ENCODE data around the gene MAP3K21. TPM values are rescaled to one million over a fixed set of nuclear protein-coding genes. Genes with fewer than 3 reads are reported as not detected.

Gene MAP3K21
- total and polyA plus RNA-seq, 2 of the 4 experiments (the other 2 are of a cell fraction): 0.15 to 0.18 TPM

DNA sequence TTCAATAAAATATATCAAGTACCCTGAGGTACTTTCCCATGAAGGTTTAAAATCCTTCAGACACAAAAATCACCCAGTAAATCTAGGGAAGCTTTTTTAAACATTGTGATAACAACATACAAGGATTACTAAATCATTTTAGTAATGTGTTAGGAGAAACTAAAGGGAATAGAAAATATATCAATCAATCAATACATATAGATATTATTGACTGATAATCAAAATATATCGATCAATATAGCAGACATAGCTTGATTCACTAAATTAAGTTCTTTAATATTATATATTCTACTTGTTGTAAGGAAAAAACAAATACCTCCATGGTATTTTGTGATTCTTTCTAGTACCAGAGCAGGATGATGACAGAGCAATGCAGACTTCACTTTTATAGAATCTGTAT, 35.2 kb downstream of the MAP3K21 start:
- in situ Hi-C loops (cut with MboI; ENCODE audit: low sequenced_read_pairs): no loop called here
- TF ChIP-seq, protein P1, sequence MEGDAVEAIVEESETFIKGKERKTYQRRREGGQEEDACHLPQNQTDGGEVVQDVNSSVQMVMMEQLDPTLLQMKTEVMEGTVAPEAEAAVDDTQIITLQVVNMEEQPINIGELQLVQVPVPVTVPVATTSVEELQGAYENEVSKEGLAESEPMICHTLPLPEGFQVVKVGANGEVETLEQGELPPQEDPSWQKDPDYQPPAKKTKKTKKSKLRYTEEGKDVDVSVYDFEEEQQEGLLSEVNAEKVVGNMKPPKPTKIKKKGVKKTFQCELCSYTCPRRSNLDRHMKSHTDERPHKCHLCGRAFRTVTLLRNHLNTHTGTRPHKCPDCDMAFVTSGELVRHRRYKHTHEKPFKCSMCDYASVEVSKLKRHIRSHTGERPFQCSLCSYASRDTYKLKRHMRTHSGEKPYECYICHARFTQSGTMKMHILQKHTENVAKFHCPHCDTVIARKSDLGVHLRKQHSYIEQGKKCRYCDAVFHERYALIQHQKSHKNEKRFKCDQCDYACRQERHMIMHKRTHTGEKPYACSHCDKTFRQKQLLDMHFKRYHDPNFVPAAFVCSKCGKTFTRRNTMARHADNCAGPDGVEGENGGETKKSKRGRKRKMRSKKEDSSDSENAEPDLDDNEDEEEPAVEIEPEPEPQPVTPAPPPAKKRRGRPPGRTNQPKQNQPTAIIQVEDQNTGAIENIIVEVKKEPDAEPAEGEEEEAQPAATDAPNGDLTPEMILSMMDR (conservative IDR thresholded peaks at IDR 0.05; ENCODE audit: low read depth, low read length): no peak
- no peak for TF ChIP-seq FOS (IDR thresholded peaks at IDR 0.05; ENCODE audit: low read depth, low read length)
- no peak for TF ChIP-seq BHLHE40 (IDR thresholded peaks at IDR 0.05; ENCODE audit: low read depth, low read length)
- TF ChIP-seq, protein P2, sequence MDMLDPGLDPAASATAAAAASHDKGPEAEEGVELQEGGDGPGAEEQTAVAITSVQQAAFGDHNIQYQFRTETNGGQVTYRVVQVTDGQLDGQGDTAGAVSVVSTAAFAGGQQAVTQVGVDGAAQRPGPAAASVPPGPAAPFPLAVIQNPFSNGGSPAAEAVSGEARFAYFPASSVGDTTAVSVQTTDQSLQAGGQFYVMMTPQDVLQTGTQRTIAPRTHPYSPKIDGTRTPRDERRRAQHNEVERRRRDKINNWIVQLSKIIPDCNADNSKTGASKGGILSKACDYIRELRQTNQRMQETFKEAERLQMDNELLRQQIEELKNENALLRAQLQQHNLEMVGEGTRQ (IDR thresholded peaks at IDR 0.05; ENCODE audit: low read depth, low read length): no peak
- TF ChIP-seq, protein P3, sequence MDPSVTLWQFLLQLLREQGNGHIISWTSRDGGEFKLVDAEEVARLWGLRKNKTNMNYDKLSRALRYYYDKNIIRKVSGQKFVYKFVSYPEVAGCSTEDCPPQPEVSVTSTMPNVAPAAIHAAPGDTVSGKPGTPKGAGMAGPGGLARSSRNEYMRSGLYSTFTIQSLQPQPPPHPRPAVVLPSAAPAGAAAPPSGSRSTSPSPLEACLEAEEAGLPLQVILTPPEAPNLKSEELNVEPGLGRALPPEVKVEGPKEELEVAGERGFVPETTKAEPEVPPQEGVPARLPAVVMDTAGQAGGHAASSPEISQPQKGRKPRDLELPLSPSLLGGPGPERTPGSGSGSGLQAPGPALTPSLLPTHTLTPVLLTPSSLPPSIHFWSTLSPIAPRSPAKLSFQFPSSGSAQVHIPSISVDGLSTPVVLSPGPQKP (IDR thresholded peaks at IDR 0.05; ENCODE audit: borderline replicate concordance, low read depth, low read length): no peak
- no peak for TF ChIP-seq NFE2L2 (IDR thresholded peaks at IDR 0.05; ENCODE audit: low read depth, low read length)
- TF ChIP-seq CEBPB (IDR thresholded peaks at IDR 0.05; ENCODE audit: low read depth, low read length): no peak
- no peak for TF ChIP-seq MAFK (IDR thresholded peaks at IDR 0.05; ENCODE audit: low read depth, low read length)
- no peak for TF ChIP-seq RAD21 (IDR thresholded peaks at IDR 0.05; ENCODE audit: low read length)
- no peak for TF ChIP-seq SMC3 (IDR thresholded peaks at IDR 0.05; ENCODE audit: low read depth, low read length)
- CTCF ChIA-PET: interaction anchor here (1.1 kb wide), 1 partner anchor 32 kb away, joined by 4 read pairs; no protein-coding TSS in a partner anchor

More for the DNA sequence above, 35.2 kb downstream of the MAP3K21 start:
- H2BK15ac ChIP-seq (ENCODE audit: low read depth, low read length): no peak overlapping the region
- H3K4me1 ChIP-seq (ENCODE audit: control insufficient read depth, insufficient read depth, low read length): no peaks in the 10 kb centered on the region
- H3K4me2 ChIP-seq (ENCODE audit: low read depth, low read length): no peak overlapping the region
- no peaks in the 10 kb centered on the region for H3K9me1 ChIP-seq (ENCODE audit: insufficient read depth, low read length)
- intact Hi-C loops (cut with micrococcal nuclease) (no loop called here), dilution Hi-C loops (cut with HindIII; ENCODE audit: low sequenced_read_pairs, unreplicated experiment) (no loop called here)
- H2BK5ac ChIP-seq (ENCODE audit: low read depth, low read length, poor library complexity, severe bottlenecking): no peak overlapping the region
- WGBS, 2 experiments (ENCODE audit: extremely low coverage in 2 of 2, insufficient read length in 1 of 2): no CpG with 5 or more reads among the region's 1 CpG
- no peak overlapping the region for H3K4me3 ChIP-seq (ENCODE audit: insufficient read depth, low read depth, low read length)
- peaks cover 3% of the 10 kb centered on the region; the same call in 1 of the 2 replicates for H3K27me3 ChIP-seq (ENCODE audit: control insufficient read depth, insufficient read depth, low read length)
- ATAC-seq (ENCODE audit: low read depth) (no peak), DNase-seq (no peak)
- POLR2A ChIA-PET (ENCODE audit: unreplicated experiment): no interaction called here
- no peak overlapping the region for H3K27ac ChIP-seq (ENCODE audit: insufficient read depth, low read length)
- H4K91ac ChIP-seq (ENCODE audit: insufficient read depth, low read depth, low read length): no peak overlapping the region
- no peak overlapping the region for H4K5ac ChIP-seq (ENCODE audit: low read depth, low read length)
- no peak overlapping the region for H2BK20ac ChIP-seq (ENCODE audit: low read depth, low read length)
- no peak overlapping the region for H4K8ac ChIP-seq (ENCODE audit: low read depth in 2 of 2, low read length in 2 of 2)
- no peak overlapping the region for H3K18ac ChIP-seq (ENCODE audit: low read depth, low read length)
- no peak overlapping the region for H3K9ac ChIP-seq (ENCODE audit: low read depth, low read length)
- no peak overlapping the region for H3K14ac ChIP-seq (replicated peaks; ENCODE audit: low read depth, low read length)
- no peak overlapping the region for H2AK5ac ChIP-seq (ENCODE audit: low read depth, low read length)
- no peaks in the 10 kb centered on the region for H4K20me1 ChIP-seq (ENCODE audit: insufficient read depth, low read length)
- H3K9me3 ChIP-seq (ENCODE audit: control insufficient read depth, insufficient read depth, low read length): no peaks in the 10 kb centered on the region
- H2BK120ac ChIP-seq (ENCODE audit: low read depth, low read length): no peak overlapping the region
- no peak overlapping the region for H2AK9ac ChIP-seq (replicated peaks; ENCODE audit: low read depth, low read length, poor library complexity)
- H2AFZ ChIP-seq (replicated peaks; ENCODE audit: low read length, poor library complexity): no peak overlapping the region
- H3K4ac ChIP-seq (ENCODE audit: low read depth, low read length): no peak overlapping the region
- H3K23ac ChIP-seq (ENCODE audit: low read depth, low read length): no peak overlapping the region
- BruUV-seq (replicated peaks): no TSS peak
- no peak overlapping the region for H3K56ac ChIP-seq (ENCODE audit: extremely low read depth, insufficient read depth, low read length)
- H3K79me1 ChIP-seq (ENCODE audit: low read depth in 1 of 2, low read length in 2 of 2): no peaks in the 10 kb centered on the region
- H3K36me3 ChIP-seq (ENCODE audit: control insufficient read depth, insufficient read depth, low read length): no peaks in the 10 kb centered on the region
